Head of caudate nucleus (tissue), 42 donors: Measurements from ENCODE around the gene TFCP2L1.

ENCODE experiments used
- DNase-seq, 42 donors: peaks; one replicate each; pipeline versions ENCODE4 v3.0.0 to v3.0.0-alpha.2; 2020 to 2021; ENCODE audit warnings: mixed read lengths in 7 of 42
- intact Hi-C: fragments of 100-400 bp; cut with DNase I; formaldehyde crosslinking; loops from one replicate; pipeline ENCODE4 v1.15.0; 2022

TFCP2L1 gene

GRCh38 chr2:121247971-121248370 lies 37.0 kb downstream of the TFCP2L1 start:
- intact Hi-C loops, result no loop called here
- DNase-seq, result no peak

GRCh38 chr2:121247534-121247933 lies 37.5 kb downstream of the TFCP2L1 start:
- intact Hi-C loops, result no loop called here
- DNase-seq, result no peak

GRCh38 chr2:121246704-121247255 lies 38.2 kb downstream of the TFCP2L1 start:
- DNase-seq, result no peak
- intact Hi-C loops, result no loop called here

GRCh38 chr2:121245913-121246312 lies 39.1 kb downstream of the TFCP2L1 start:
- peak in 1 of 42 donors; percentile 28 for DNase-seq
- intact Hi-C loops, result no loop called here

GRCh38 chr2:121245120-121245820 lies 39.7 kb downstream of the TFCP2L1 start:
- no peak for DNase-seq
- intact Hi-C loops, result no loop called here

GRCh38 chr2:121244616-121245015 lies 40.4 kb downstream of the TFCP2L1 start:
- intact Hi-C loops, result no loop called here
- DNase-seq, result no peak

GRCh38 chr2:121243821-121244460 lies 41.1 kb downstream of the TFCP2L1 start:
- no peak for DNase-seq
- intact Hi-C loops, result no loop called here

- DNase-seq, result no peak
- intact Hi-C loops, result no loop called here
Measured at GRCh38 chr2:121242976-121243375, 42.0 kb downstream of the TFCP2L1 start.

- no peak for DNase-seq
- intact Hi-C loops, result no loop called here
Measured at GRCh38 chr2:121242175-121242875, 42.7 kb downstream of the TFCP2L1 start.

GRCh38 chr2:121241466-121241865 lies 43.5 kb downstream of the TFCP2L1 start:
- intact Hi-C loops, result no loop called here
- no peak for DNase-seq

- intact Hi-C loops, result no loop called here
- DNase-seq, result no peak
Measured at GRCh38 chr2:121240436-121240835, 44.6 kb downstream of the TFCP2L1 start.

GRCh38 chr2:121239969-121240368 lies 45.0 kb downstream of the TFCP2L1 start:
- DNase-seq, result no peak
- intact Hi-C loops, result no loop called here

GRCh38 chr2:121239471-121239870 lies 45.5 kb downstream of the TFCP2L1 start:
- intact Hi-C loops, result no loop called here

GRCh38 chr2:121238828-121239227 lies 46.2 kb downstream of the TFCP2L1 start:
- no peak for DNase-seq
- intact Hi-C loops, result no loop called here

More at GRCh38 chr2:121239471-121239870, 45.5 kb downstream of the TFCP2L1 start:
- DNase-seq, result no peak

- intact Hi-C loops, result no loop called here
- no peak for DNase-seq
Measured at GRCh38 chr2:121237980-121238665, 46.9 kb downstream of the TFCP2L1 start.

- intact Hi-C loops, result no loop called here
- DNase-seq, result no peak
Measured at GRCh38 chr2:121237336-121237979, 47.5 kb downstream of the TFCP2L1 start.

- no peak for DNase-seq
- intact Hi-C loops, result no loop called here
Measured at GRCh38 chr2:121236650-121237180, 48.3 kb downstream of the TFCP2L1 start.

GRCh38 chr2:121236101-121236640 lies 48.8 kb downstream of the TFCP2L1 start:
- DNase-seq, result no peak
- intact Hi-C loops, result no loop called here
